DOHH2 (cell line): ENCODE measurements around the gene CBFA2T3.

ENCODE experiments used
- H3F3A ChIP-seq: fragments of 200-600 bp; sonication (generic), shearing (Covaris generic); 2 replicates; pipeline ENCODE4 v1.6.0; 2016; ENCODE audit warnings: antibody characterized with exemption, mild to moderate bottlenecking; ENCODE audit not compliant: control insufficient read depth, insufficient read depth
- H3K27ac ChIP-seq: fragments of 200-600 bp; sonication (generic); 2 replicates; pipeline ENCODE4 v1.5.1; 2014; ENCODE audit warnings: low read depth, mild to moderate bottlenecking, low read length, moderate library complexity
- H3K27me3 ChIP-seq: fragments of 200-600 bp; sonication (generic); 2 replicates; pipeline ENCODE4 v1.6.1; 2014; ENCODE audit warnings: mild to moderate bottlenecking, low read length, mixed read lengths; ENCODE audit not compliant: control insufficient read depth
- H3K36me3 ChIP-seq: fragments of 200-600 bp; sonication (generic); 2 replicates; pipeline ENCODE4 v1.6.1; 2014; ENCODE audit warnings: mild to moderate bottlenecking, low read length, moderate library complexity, mixed read lengths; ENCODE audit not compliant: control insufficient read depth
- H3K4me1 ChIP-seq: fragments of 200-600 bp; sonication (generic); 2 replicates; pipeline ENCODE4 v1.6.1; 2014; ENCODE audit warnings: mild to moderate bottlenecking, low read length, mixed read lengths; ENCODE audit not compliant: control insufficient read depth
- H3K4me2 ChIP-seq: fragments of 200-600 bp; sonication (generic); 2 replicates; pipeline ENCODE4 v1.6.0; 2014; ENCODE audit warnings: mild to moderate bottlenecking, low read length, moderate library complexity
- H3K4me3 ChIP-seq: fragments of 200-600 bp; sonication (generic); 2 replicates; pipeline ENCODE4 v1.5.1; 2014; ENCODE audit warnings: mild to moderate bottlenecking, low read length, mixed read lengths
- H3K79me2 ChIP-seq: fragments of 200-600 bp; sonication (generic); 2 replicates; pipeline ENCODE4 v1.6.1; 2014; ENCODE audit warnings: mild to moderate bottlenecking, low read length, mixed read lengths; ENCODE audit not compliant: control insufficient read depth
- H3K9me2 ChIP-seq: fragments of 200-600 bp; sonication (generic); replicated peaks from 2 replicates; pipeline ENCODE4 v1.6.1; 2014; ENCODE audit warnings: mild to moderate bottlenecking, low read length, mixed read lengths; ENCODE audit not compliant: control insufficient read depth
- H3K9me3 ChIP-seq: fragments of 200-600 bp; sonication (generic); 2 replicates; pipeline ENCODE4 v1.6.1; 2014; ENCODE audit warnings: antibody characterized with exemption, low read length, mixed read lengths; ENCODE audit not compliant: control insufficient read depth, insufficient read depth
- H4K20me1 ChIP-seq: fragments of 200-600 bp; sonication (generic); 2 replicates; pipeline ENCODE4 v1.6.0; 2014; ENCODE audit warnings: low read depth, mild to moderate bottlenecking, antibody characterized with exemption, low read length, moderate library complexity; ENCODE audit not compliant: control insufficient read depth, insufficient read depth
- EZH2phosphoT487 ChIP-seq: fragments of 200-600 bp; sonication (generic); IDR thresholded peaks from 2 replicates; pipeline ENCODE4 v1.6.1; 2017; ENCODE audit warnings: borderline replicate concordance, mild to moderate bottlenecking, antibody characterized with exemption, low read length, moderate library complexity, mixed read lengths
- TF ChIP-seq, protein P1 (sequence below): fragments of 200-600 bp; sonication (generic); IDR thresholded peaks from one replicate; pipeline ENCODE4 v1.5.1; 2014; ENCODE audit warnings: antibody characterized with exemption, mild to moderate bottlenecking, low read depth, low read length; ENCODE audit not compliant: poor library complexity, severe bottlenecking

Gene CBFA2T3

DNA sequence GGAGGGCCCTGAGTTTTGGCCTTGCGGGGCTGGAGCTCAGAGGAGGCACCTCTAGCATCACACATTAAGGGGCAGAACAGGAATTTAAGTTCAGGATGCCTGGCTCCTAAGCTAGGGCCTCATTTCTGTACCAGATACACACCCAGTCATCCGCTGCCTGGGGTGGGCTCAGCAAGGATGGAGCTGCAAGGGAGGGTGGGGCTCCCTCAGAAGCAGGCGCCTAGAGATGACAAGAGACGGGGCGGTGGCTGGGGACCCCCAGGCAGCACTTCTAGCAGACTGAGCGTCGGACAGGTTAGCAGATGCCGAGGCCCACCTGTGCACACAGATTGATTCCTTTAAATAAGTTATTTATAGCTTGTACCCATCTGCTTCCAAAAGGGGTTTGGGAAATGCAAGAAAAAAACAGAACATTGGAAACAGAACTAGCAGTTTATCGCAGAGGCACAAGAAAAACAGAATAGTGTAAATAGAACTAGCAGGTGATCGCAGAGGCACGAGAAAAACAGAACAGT lies 47.6 kb upstream of the CBFA2T3 start:
- H3K9me3 ChIP-seq, result peaks cover 5% of the 10 kb centered on the region
- peaks cover 20% of the 10 kb centered on the region for H3K4me1 ChIP-seq
- H3K79me2 ChIP-seq, result no peaks in the 10 kb centered on the region
- H3K4me2 ChIP-seq, result no peak overlapping the region
- H3K9me2 ChIP-seq, result no peaks in the 10 kb centered on the region
- H4K20me1 ChIP-seq, result no peaks in the 10 kb centered on the region
- peaks cover 7% of the 10 kb centered on the region for H3K27me3 ChIP-seq
- no peak overlapping the region for H3K4me3 ChIP-seq
- TF ChIP-seq, protein P1, sequence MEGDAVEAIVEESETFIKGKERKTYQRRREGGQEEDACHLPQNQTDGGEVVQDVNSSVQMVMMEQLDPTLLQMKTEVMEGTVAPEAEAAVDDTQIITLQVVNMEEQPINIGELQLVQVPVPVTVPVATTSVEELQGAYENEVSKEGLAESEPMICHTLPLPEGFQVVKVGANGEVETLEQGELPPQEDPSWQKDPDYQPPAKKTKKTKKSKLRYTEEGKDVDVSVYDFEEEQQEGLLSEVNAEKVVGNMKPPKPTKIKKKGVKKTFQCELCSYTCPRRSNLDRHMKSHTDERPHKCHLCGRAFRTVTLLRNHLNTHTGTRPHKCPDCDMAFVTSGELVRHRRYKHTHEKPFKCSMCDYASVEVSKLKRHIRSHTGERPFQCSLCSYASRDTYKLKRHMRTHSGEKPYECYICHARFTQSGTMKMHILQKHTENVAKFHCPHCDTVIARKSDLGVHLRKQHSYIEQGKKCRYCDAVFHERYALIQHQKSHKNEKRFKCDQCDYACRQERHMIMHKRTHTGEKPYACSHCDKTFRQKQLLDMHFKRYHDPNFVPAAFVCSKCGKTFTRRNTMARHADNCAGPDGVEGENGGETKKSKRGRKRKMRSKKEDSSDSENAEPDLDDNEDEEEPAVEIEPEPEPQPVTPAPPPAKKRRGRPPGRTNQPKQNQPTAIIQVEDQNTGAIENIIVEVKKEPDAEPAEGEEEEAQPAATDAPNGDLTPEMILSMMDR, result no peak
- no peak for TF ChIP-seq EZH2phosphoT487
- H3K27ac ChIP-seq, result no peak overlapping the region
- H3F3A ChIP-seq, result peaks cover 3% of the 10 kb centered on the region
- H3K36me3 ChIP-seq, result no peaks in the 10 kb centered on the region

- H3K79me2 ChIP-seq, result no peaks in the 10 kb centered on the region
- no peak for TF ChIP-seq EZH2phosphoT487
- TF ChIP-seq, protein P1, result no peak
- peaks cover 7% of the 10 kb centered on the region for H3K27me3 ChIP-seq
- H3K4me3 ChIP-seq, result no peak overlapping the region
- no peak overlapping the region for H3K4me2 ChIP-seq
- H3K9me3 ChIP-seq, result peaks cover 5% of the 10 kb centered on the region
- peaks cover 3% of the 10 kb centered on the region for H3F3A ChIP-seq
- H3K36me3 ChIP-seq, result no peaks in the 10 kb centered on the region
- no peaks in the 10 kb centered on the region for H4K20me1 ChIP-seq
- peaks cover 20% of the 10 kb centered on the region for H3K4me1 ChIP-seq
- H3K9me2 ChIP-seq, result no peaks in the 10 kb centered on the region
- H3K27ac ChIP-seq, result no peak overlapping the region
These were observed 46.9 kb upstream of the CBFA2T3 start for GRCh38 chr16:89023621-89024511.

DNA sequence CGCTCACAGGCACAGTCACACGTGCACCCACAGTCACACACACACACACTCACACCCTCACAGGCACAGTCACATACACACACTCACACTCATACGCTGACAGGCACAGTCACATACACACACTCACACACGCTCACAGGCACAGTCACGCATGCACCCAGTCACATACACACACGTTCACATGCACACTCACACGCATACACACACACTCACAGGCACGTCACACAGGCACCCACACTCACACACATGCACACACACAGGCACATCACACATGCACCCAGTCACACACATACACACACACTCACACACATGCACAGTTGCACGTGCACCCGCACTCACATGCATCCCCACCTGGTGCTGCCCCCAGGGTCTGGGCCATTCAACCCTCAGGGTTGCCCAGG lies 46.1 kb upstream of the CBFA2T3 start:
- H3K4me2 ChIP-seq, result no peak overlapping the region
- no peaks in the 10 kb centered on the region for H3K9me2 ChIP-seq
- peaks cover 3% of the 10 kb centered on the region for H3F3A ChIP-seq
- H3K79me2 ChIP-seq, result no peaks in the 10 kb centered on the region
- peaks cover 8% of the 10 kb centered on the region for H3K27me3 ChIP-seq
- peaks cover 20% of the 10 kb centered on the region for H3K4me1 ChIP-seq
- TF ChIP-seq, protein P1, result no peak
- TF ChIP-seq EZH2phosphoT487, result no peak
- H3K9me3 ChIP-seq, result peaks cover 5% of the 10 kb centered on the region
- no peak overlapping the region for H3K27ac ChIP-seq
- no peaks in the 10 kb centered on the region for H3K36me3 ChIP-seq
- H4K20me1 ChIP-seq, result no peaks in the 10 kb centered on the region
- H3K4me3 ChIP-seq, result no peak overlapping the region
